GM18526 (cell line): ENCODE results near the gene AP1S3.

ENCODE experiments used
- POLR2A ChIP-seq: IDR thresholded peaks from 3 replicates; pipeline ENCODE4 v1.6.1; 2011; ENCODE audit not compliant: insufficient read length; ENCODE audit errors: extremely low read depth

Gene AP1S3

DNA sequence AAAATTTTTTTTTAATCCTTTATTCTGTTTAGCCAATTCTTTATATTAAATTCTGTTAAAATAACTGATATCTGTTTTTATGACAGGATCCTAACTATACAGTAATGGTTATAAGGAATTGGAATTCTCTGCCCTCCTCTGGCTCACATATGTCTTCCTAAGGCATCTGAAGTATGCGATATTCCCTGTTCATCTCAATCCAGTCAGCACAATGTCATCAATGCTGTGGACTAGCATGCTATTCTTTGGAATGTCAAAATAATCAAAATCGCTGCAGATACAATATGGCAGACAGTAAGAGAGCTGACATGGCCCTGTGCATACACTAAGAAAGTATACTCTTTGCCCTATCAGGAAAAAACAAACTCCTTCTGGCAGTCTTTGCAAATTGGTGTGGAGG is 107.6 kb downstream of the AP1S3 start:
- no peak for TF ChIP-seq POLR2A

GRCh38 chr2:223727562-223727961 is 109.8 kb downstream of the AP1S3 start:
- no peak for TF ChIP-seq POLR2A

DNA sequence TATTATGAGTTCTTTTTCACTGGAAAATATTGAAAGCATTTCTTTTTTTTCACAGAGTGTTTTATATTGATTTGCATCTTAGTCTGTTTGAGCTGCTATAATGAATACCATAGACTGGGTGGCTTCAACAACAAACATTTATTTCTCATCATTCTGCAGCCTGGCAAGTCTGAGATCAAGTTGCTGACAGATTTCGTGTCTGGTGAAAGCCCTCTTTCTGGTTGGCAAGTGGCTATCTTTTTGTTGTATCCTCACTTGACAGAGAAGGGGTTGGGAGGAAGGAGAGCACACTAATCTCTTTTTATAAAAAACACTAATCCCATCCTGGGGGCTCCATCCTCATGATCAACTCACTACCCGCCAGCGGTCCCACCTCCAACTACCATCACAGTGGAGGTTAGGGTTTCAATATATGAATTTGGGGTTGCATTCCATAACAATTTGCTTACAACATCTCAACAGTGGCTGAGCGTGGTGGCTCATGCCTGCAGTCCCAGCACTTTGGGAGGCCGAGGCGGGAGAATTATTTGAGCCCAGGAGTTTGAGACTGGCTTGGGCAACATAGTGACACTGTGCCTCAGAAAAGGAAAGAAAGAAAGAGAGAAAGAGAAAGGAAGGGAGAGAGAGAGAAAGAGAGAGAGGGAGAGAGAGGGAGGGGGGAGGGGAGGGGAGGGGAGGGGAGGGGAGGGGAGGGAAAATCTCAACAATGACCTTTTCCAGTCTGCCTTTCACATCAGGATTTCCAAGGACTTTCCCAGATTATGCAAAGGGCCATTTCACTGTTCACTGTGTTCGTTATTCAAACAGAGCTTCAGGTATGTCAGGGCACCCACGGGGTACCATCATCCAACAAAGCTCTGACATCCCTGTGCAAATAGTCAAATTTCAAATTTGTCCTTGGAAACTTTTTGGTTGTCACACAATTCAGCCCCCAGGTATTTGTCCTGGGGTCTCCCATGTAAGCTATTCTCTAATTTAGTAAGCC is 111.1 kb downstream of the AP1S3 start:
- no peak for TF ChIP-seq POLR2A

GRCh38 chr2:223725494-223725893 is 111.9 kb downstream of the AP1S3 start:
- no peak for TF ChIP-seq POLR2A

DNA sequence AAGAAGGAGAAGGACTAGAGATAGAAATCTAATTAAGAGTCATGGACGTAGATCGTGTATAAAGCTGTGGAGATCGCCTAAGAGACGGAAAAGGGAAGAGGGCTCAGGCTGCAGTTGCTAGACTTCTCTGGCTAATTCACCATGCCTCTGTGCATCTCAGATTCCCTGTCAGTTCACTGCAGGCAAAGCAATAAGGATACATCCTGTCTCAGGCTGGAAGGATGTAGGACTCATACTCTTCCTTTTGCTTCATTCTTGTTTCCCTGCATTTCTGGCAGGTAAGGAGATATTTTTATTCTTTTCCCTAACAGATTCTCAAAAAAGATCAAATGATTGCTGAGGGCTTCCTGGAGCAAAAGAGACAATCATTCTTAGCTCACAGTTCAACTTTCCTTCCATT is 112.5 kb downstream of the AP1S3 start:
- no peak for TF ChIP-seq POLR2A

- TF ChIP-seq POLR2A, result no peak
These were observed 113.4 kb downstream of the AP1S3 start for GRCh38 chr2:223723954-223724411.

GRCh38 chr2:223722226-223722625 is 115.2 kb downstream of the AP1S3 start:
- TF ChIP-seq POLR2A, result no peak

DNA sequence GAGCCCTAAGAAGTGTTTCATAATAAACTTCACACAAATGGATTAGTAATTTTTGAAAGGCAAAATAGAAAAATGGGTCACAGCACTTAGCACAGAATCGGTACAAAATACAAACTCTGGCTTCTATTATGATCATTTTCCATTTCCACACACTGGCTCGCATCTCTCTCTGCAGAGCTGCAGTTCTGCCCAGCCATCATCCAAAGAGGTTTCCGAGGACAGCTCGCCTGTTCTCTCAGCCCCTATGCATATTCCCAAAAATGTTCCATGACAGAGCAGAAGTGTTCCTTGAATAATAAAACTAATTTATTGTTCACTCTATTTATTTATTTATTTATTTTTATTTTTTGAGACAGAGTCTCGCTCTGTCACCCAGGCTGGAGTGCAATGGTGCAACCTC is 115.6 kb downstream of the AP1S3 start:
- no peak for TF ChIP-seq POLR2A

DNA sequence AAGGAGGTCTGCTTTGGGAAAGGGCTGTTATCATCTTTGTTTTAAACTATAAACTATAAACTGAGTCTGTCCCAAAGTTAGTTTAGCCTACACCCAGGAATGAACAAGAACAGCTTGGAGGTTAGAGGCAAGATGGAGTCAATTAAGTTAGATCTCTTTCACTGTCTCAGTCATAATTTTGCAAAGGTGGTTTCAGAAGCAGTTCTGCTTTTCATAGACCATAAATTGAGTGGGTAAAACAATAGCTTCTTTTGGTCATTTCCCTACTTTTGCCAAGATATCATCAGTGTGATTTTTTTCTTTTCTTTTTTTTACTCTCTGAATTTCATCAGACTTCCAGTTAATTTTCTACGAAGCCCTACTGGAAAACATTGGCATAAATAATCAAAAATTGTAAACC is 117.0 kb downstream of the AP1S3 start:
- no peak for TF ChIP-seq POLR2A

DNA sequence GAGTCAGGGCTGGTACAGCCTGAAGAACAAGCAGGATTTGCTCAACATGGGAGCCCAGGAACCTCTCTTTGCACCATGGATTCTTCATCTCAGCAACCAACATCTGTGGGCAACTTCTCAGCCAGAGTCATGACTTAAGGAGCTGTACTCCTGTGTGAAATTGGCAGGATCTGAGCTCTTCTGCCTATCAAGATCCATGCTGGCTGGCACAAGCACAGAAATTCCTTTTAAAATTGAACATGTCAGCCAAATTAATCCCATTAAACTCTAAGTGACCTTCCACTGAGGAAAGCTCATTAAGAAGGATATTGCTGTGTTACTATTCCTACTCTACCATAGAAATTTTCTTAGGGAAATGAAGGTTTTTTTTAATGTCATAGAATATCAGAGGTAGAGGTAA is 124.7 kb downstream of the AP1S3 start:
- TF ChIP-seq POLR2A, result no peak

DNA sequence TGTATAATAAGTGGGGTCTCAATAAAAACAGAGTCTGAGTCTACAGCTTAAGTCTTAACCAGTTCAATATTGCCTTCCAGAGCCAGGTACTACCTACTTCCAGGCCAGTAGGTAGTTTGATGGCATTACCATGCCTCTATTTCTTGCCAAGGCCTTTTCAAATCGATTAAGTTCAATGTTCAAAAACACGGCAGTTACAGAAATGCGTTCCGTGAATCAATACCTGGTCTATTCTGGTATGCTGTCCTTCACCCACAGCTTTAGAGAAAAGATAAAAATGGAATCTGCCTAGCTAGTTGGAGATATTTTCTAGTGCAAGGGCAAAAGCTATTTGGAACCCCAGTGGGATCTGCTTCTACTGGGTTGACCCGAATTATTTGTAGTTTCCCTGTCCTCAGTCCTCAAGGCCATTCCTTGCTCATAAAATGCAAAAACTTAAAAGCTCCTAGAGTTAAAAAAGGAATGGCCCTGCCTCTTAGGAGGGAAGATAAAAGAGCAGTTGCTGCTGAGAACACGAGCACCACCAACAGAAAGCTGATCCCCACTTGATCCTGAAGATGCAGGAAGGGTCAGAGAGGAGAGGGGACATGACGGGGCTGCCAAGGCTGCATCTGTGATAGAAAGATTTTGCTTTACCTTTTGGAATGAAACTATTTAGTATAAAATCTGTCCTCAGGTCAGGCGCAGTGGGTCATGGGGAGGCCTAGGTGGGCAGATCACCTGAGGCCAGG is 125.6 kb downstream of the AP1S3 start:
- TF ChIP-seq POLR2A, result no peak
